ENCODE results near the gene JMJD7. TPM values are rescaled to one million over a fixed set of nuclear protein-coding genes. Genes with fewer than 3 reads are reported as not detected.

The JMJD7 gene
- total RNA-seq, 1 donor, result 1.4 TPM

- no peak for DNase-seq (ENCODE audit: insufficient read length, low spot score, missing footprints)
- H3K27me3 ChIP-seq (ENCODE audit: insufficient read depth, low read length), result no peaks in the 10 kb centered on the region
- H3K9me3 ChIP-seq (ENCODE audit: low read depth, low read length), result no peaks in the 10 kb centered on the region
- H3K36me3 ChIP-seq (ENCODE audit: insufficient read depth, low read length), result peaks cover 46% of the 10 kb centered on the region
- H3K79me2 ChIP-seq (ENCODE audit: insufficient read depth, low read length), result no peaks in the 10 kb centered on the region
- TF ChIP-seq CTCF (IDR thresholded peaks at IDR 0.05; ENCODE audit: extremely low read depth, low read depth, low read length), result no peak
- H3K4me2 ChIP-seq (ENCODE audit: insufficient read depth, low read length), result no peak overlapping the region
- no peak overlapping the region for H2AFZ ChIP-seq (ENCODE audit: low read length)
- H3K4me3 ChIP-seq (ENCODE audit: insufficient read depth, low read length), result no peak overlapping the region
- no peaks in the 10 kb centered on the region for H4K20me1 ChIP-seq (ENCODE audit: insufficient read depth, low read length)
- H3K27ac ChIP-seq (ENCODE audit: low read depth, low read length), result no peak overlapping the region
- peaks cover 5% of the 10 kb centered on the region for H3K4me1 ChIP-seq (ENCODE audit: insufficient read depth, low read length)
Measured at GRCh38 chr15:41822957-41823356, 4.9 kb upstream of the JMJD7 start.

GRCh38 chr15:41823502-41823901, 4.4 kb upstream of the JMJD7 start:
- H3K9me3 ChIP-seq (ENCODE audit: low read depth, low read length), result no peaks in the 10 kb centered on the region
- no peak overlapping the region for H3K4me2 ChIP-seq (ENCODE audit: insufficient read depth, low read length)
- peaks cover 41% of the 10 kb centered on the region for H3K36me3 ChIP-seq (ENCODE audit: insufficient read depth, low read length)
- DNase-seq (ENCODE audit: insufficient read length, low spot score, missing footprints), result peak; percentile 38
- no peak overlapping the region for H3K27ac ChIP-seq (ENCODE audit: low read depth, low read length)
- H4K20me1 ChIP-seq (ENCODE audit: insufficient read depth, low read length), result no peaks in the 10 kb centered on the region
- no peaks in the 10 kb centered on the region for H3K27me3 ChIP-seq (ENCODE audit: insufficient read depth, low read length)
- H2AFZ ChIP-seq (ENCODE audit: low read length), result no peak overlapping the region
- no peak overlapping the region for H3K4me3 ChIP-seq (ENCODE audit: insufficient read depth, low read length)
- H3K4me1 ChIP-seq (ENCODE audit: insufficient read depth, low read length), result peaks cover 8% of the 10 kb centered on the region
- no peaks in the 10 kb centered on the region for H3K79me2 ChIP-seq (ENCODE audit: insufficient read depth, low read length)
- TF ChIP-seq CTCF (IDR thresholded peaks at IDR 0.05; ENCODE audit: extremely low read depth, low read depth, low read length), result no peak

- H2AFZ ChIP-seq (ENCODE audit: low read length), result no peak overlapping the region
- H3K4me2 ChIP-seq (ENCODE audit: insufficient read depth, low read length), result no peak overlapping the region
- no peak overlapping the region for H3K27ac ChIP-seq (ENCODE audit: low read depth, low read length)
- H3K27me3 ChIP-seq (ENCODE audit: insufficient read depth, low read length), result no peaks in the 10 kb centered on the region
- peaks cover 15% of the 10 kb centered on the region for H3K4me1 ChIP-seq (ENCODE audit: insufficient read depth, low read length)
- H4K20me1 ChIP-seq (ENCODE audit: insufficient read depth, low read length), result no peaks in the 10 kb centered on the region
- H3K9me3 ChIP-seq (ENCODE audit: low read depth, low read length), result no peaks in the 10 kb centered on the region
- DNase-seq (ENCODE audit: insufficient read length, low spot score, missing footprints), result peak; percentile 59
- H3K36me3 ChIP-seq (ENCODE audit: insufficient read depth, low read length), result peaks cover 35% of the 10 kb centered on the region
- H3K79me2 ChIP-seq (ENCODE audit: insufficient read depth, low read length), result no peaks in the 10 kb centered on the region
- no peak overlapping the region for H3K4me3 ChIP-seq (ENCODE audit: insufficient read depth, low read length)
- TF ChIP-seq CTCF (IDR thresholded peaks at IDR 0.05; ENCODE audit: extremely low read depth, low read depth, low read length), result no peak
Measured at GRCh38 chr15:41824062-41824745, 3.7 kb upstream of the JMJD7 start.

- Histone ChIP-seq H3K27me3 (ENCODE audit: insufficient read depth, low read length) (no peaks in the 10 kb centered on the region), H3K4me2 (ENCODE audit: insufficient read depth, low read length) (no peak overlapping the region), H2AFZ (ENCODE audit: low read length) (no peak overlapping the region), H3K36me3 (ENCODE audit: insufficient read depth, low read length) (peaks cover 26% of the 10 kb centered on the region), H4K20me1 (ENCODE audit: insufficient read depth, low read length) (no peaks in the 10 kb centered on the region), H3K4me1 (ENCODE audit: insufficient read depth, low read length) (peaks cover 15% of the 10 kb centered on the region), H3K27ac (ENCODE audit: low read depth, low read length) (no peak overlapping the region), H3K9me3 (ENCODE audit: low read depth, low read length) (no peaks in the 10 kb centered on the region), H3K4me3 (ENCODE audit: insufficient read depth, low read length) (no peak overlapping the region), H3K79me2 (ENCODE audit: insufficient read depth, low read length) (no peaks in the 10 kb centered on the region)
- no peak for DNase-seq (ENCODE audit: insufficient read length, low spot score, missing footprints)
- TF ChIP-seq CTCF (IDR thresholded peaks at IDR 0.05; ENCODE audit: extremely low read depth, low read depth, low read length), result no peak
Measured at GRCh38 chr15:41825145-41825544, 2.7 kb upstream of the JMJD7 start.

Data from osteoblast (primary cell).